ENCODE data around the gene GALR2.

Gene GALR2

GRCh38 chr17:76094046-76094445 lies 19.5 kb downstream of the GALR2 start:
- no peak for DNase-seq (ENCODE audit: low spot score)

- no peak for DNase-seq (ENCODE audit: low spot score)
These were observed 21.4 kb downstream of the GALR2 start for GRCh38 chr17:76095943-76096342.

GRCh38 chr17:76097716-76098295 lies 23.2 kb downstream of the GALR2 start:
- DNase-seq (ENCODE audit: low spot score), result no peak

GRCh38 chr17:76102944-76103273 lies 28.3 kb downstream of the GALR2 start:
- DNase-seq (ENCODE audit: low spot score), result no peak

- peak; percentile 94 for DNase-seq (ENCODE audit: low spot score)
These were observed 28.9 kb downstream of the GALR2 start, which contains the start of gene EXOC7 for GRCh38 chr17:76103274-76104139. Gene EXOC7 (minus strand): TSS chr17:76103787. CDS start chr17:76103692, 95 bp downstream.

GRCh38 chr17:76104140-76104895 lies 29.7 kb downstream of the GALR2 start:
- no peak for DNase-seq (ENCODE audit: low spot score)

GRCh38 chr17:76104896-76105231 lies 30.3 kb downstream of the GALR2 start:
- DNase-seq (ENCODE audit: low spot score), result no peak

- no peak for DNase-seq (ENCODE audit: low spot score)
These were observed 32.1 kb downstream of the GALR2 start for GRCh38 chr17:76106703-76107102.

- peak; percentile 27 for DNase-seq (ENCODE audit: low spot score)
These were observed 32.9 kb downstream of the GALR2 start for GRCh38 chr17:76107509-76107908.

GRCh38 chr17:76111956-76112355 lies 37.4 kb downstream of the GALR2 start:
- DNase-seq (ENCODE audit: low spot score), result no peak

- DNase-seq (ENCODE audit: low spot score), result no peak
These were observed 40.7 kb downstream of the GALR2 start for GRCh38 chr17:76115138-76115754.

- no peak for DNase-seq (ENCODE audit: low spot score)
These were observed 45.1 kb downstream of the GALR2 start for GRCh38 chr17:76119409-76120371.

- no peak for DNase-seq (ENCODE audit: low spot score)
These were observed 46.1 kb downstream of the GALR2 start for GRCh38 chr17:76120658-76121008.

- DNase-seq (ENCODE audit: low spot score), result no peak
These were observed 47.4 kb downstream of the GALR2 start for GRCh38 chr17:76121932-76122430.

GRCh38 chr17:76122431-76123190 lies 48.0 kb downstream of the GALR2 start:
- no peak for DNase-seq (ENCODE audit: low spot score)

- DNase-seq (ENCODE audit: low spot score), result no peak
These were observed 48.6 kb downstream of the GALR2 start for GRCh38 chr17:76123191-76123499.

- no peak for DNase-seq (ENCODE audit: low spot score)
These were observed 49.4 kb downstream of the GALR2 start for GRCh38 chr17:76123749-76124581.

- DNase-seq (ENCODE audit: low spot score), result no peak
These were observed 50.2 kb downstream of the GALR2 start for GRCh38 chr17:76124582-76125390.

- DNase-seq (ENCODE audit: low spot score), result no peak
These were observed 50.8 kb downstream of the GALR2 start for GRCh38 chr17:76125391-76125675.
